Measurements from ENCODE around the gene CTNNA2. TPM values are rescaled to one million over a fixed set of nuclear protein-coding genes. Genes with fewer than 3 reads are reported as not detected.
A peak's percentile ranks its signal among the peaks of the same experiment; 100 is the strongest.

The CTNNA2 gene
- total and polyA plus RNA-seq, 2 of the 8 experiments (the other 6 are each of a cell fraction or from before 2014, with no cell fraction given), result 3.9 to 9.0 TPM

DNA sequence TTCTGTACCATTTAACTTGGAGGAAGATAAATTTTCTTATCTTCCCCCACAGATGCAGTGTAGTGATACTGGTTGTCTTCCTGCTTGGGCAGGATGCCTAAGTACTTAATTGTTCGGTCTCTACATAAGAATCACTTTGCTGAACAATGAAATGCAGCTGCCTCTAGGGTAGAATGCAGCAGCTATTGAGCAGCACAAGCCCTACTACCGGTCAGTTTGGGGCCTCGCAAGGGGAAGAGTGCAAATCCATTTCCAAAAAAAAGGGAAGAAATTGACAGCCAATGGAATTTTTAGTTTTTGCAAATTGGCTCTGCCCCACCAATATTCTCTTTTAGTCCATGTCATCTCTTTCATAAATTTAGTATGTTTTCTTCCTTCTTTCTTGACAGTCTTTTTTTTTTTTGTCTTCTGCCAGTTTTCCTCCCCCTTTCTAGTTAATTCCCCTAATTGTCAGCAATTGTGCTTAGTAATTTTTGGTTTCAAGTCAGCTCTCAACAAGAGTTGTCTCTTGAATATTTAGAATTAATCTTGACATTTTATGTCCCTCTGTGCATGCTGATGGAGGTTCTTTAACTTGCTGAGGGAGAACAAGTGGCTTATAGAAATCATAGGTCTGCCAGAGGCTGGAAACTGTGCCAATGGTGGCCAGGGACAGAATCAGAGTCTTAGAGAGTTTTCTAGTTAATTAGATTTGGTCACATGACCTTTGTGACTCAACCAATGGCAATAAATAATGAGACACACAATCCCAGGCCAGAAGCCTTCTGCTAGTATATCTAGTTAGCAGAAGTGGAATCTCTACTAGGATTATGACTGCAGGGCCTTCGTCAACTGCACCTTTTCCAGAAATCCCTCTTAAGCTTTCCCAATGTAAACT is 270.0 kb downstream of the CTNNA2 start (continued):
- TF ChIP-seq BCL11A (IDR thresholded peaks at IDR 0.05; ENCODE audit: low read depth in 2 of 2, low read length in 2 of 2), result peak; percentile 4 to 62
- TF ChIP-seq, protein P1, sequence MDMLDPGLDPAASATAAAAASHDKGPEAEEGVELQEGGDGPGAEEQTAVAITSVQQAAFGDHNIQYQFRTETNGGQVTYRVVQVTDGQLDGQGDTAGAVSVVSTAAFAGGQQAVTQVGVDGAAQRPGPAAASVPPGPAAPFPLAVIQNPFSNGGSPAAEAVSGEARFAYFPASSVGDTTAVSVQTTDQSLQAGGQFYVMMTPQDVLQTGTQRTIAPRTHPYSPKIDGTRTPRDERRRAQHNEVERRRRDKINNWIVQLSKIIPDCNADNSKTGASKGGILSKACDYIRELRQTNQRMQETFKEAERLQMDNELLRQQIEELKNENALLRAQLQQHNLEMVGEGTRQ (IDR thresholded peaks at IDR 0.05; ENCODE audit: low read length), result peak; percentile 25; the same call in 1 of the 2 replicates
- TF ChIP-seq SP1 (IDR thresholded peaks at IDR 0.05; ENCODE audit: low read depth, low read length), result peak; percentile 90
- TF ChIP-seq SRF (IDR thresholded peaks at IDR 0.05; ENCODE audit: low read depth, low read length), result no peak
- TF ChIP-seq HDAC2 (IDR thresholded peaks at IDR 0.05; ENCODE audit: borderline replicate concordance in 1 of 2, low read depth in 2 of 2, low read length in 2 of 2), result peak in 1 of 2 experiments; percentile 54; a peak in 1 of 4 replicates
- TF ChIP-seq JUND (IDR thresholded peaks at IDR 0.05; ENCODE audit: low read length), result no peak
- no peak for TF ChIP-seq CBX8 (IDR thresholded peaks at IDR 0.05; ENCODE audit: borderline replicate concordance, low read depth, low read length)
- TF ChIP-seq RFX5 (IDR thresholded peaks at IDR 0.05; ENCODE audit: borderline replicate concordance, low read depth, low read length), result no peak
- TF ChIP-seq PHF8 (conservative IDR thresholded peaks at IDR 0.05; ENCODE audit: low read depth, low read length), result no peak
- no peak for TF ChIP-seq SIN3A (conservative IDR thresholded peaks at IDR 0.05 in 1 of 2, IDR thresholded peaks at IDR 0.05 in 1 of 2; ENCODE audit: low read depth in 1 of 2, low read length in 2 of 2)
- TF ChIP-seq GTF2F1 (IDR thresholded peaks at IDR 0.05; ENCODE audit: borderline replicate concordance, low read depth, low read length), result no peak
- no peak for TF ChIP-seq RNF2 (IDR thresholded peaks at IDR 0.05; ENCODE audit: borderline replicate concordance, low read depth, low read length, missing control alignments, poor library complexity, severe bottlenecking)
- TF ChIP-seq JUN (IDR thresholded peaks at IDR 0.05; ENCODE audit: low read depth, low read length), result no peak
- no peak for TF ChIP-seq TAF1 (IDR thresholded peaks at IDR 0.05; ENCODE audit: low read depth, low read length)
- TF ChIP-seq TBP (IDR thresholded peaks at IDR 0.05; ENCODE audit: low read depth, low read length), result no peak
- TF ChIP-seq, protein P2, sequence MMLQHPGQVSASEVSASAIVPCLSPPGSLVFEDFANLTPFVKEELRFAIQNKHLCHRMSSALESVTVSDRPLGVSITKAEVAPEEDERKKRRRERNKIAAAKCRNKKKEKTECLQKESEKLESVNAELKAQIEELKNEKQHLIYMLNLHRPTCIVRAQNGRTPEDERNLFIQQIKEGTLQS (IDR thresholded peaks at IDR 0.05; ENCODE audit: insufficient read depth, low read depth, low read length), result no peak
- TF ChIP-seq YY1 (IDR thresholded peaks at IDR 0.05; ENCODE audit: low read depth, low read length), result no peak
- TF ChIP-seq SP4 (IDR thresholded peaks at IDR 0.05; ENCODE audit: low read length), result no peak
- TF ChIP-seq FOSL1 (IDR thresholded peaks at IDR 0.05; ENCODE audit: insufficient read depth, low read depth, low read length), result no peak
- TF ChIP-seq ASH2L (IDR thresholded peaks at IDR 0.05; ENCODE audit: low read length), result peak; percentile 40

All from H1 (cell line).